ENCODE results near the gene APH1B.
"Not testable (repeated sequence)": the region's sequence is repeated elsewhere in the genome, so short reads cannot be mapped to it uniquely, and the experiment has no call there.

APH1B gene

DNA sequence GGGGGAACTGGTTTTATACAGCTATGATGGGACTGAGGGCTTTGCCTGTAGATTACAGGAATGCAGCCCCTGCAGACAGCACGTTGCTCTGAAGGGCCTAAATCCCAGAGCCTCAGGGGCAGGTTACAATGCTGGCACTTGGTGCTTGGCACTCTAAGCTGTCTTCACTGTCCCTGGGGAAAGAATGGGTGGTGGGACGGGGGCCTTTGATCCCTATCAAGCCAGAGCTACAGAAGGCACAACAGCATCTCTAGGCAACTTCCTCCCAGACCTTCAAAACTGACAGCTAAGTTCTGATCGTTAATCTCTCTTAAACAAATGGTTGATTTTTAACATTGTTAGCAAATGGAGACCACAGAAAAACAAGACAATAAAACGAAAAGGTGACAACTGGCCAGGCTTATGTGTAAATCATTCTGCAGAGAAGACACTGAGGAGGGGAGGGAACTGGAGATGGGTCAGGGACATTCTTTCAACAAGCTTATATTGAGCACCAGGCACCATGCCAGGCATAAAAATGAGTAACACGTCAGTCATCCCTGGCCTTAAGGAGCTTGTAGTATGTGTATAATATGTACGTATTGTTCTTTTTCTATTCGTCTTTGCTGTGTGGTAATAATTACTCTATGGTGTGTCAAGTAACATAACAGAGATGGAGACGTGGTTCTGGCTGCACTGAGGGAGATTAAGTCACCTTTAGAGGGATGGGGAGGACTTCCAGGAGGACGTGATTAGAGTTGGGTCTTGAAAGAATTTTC, 55.1 kb downstream of the APH1B start:
- no peak for DNase-seq

GRCh38 chr15:63334821-63335220, 57.4 kb downstream of the APH1B start:
- DNase-seq, result no peak

DNA sequence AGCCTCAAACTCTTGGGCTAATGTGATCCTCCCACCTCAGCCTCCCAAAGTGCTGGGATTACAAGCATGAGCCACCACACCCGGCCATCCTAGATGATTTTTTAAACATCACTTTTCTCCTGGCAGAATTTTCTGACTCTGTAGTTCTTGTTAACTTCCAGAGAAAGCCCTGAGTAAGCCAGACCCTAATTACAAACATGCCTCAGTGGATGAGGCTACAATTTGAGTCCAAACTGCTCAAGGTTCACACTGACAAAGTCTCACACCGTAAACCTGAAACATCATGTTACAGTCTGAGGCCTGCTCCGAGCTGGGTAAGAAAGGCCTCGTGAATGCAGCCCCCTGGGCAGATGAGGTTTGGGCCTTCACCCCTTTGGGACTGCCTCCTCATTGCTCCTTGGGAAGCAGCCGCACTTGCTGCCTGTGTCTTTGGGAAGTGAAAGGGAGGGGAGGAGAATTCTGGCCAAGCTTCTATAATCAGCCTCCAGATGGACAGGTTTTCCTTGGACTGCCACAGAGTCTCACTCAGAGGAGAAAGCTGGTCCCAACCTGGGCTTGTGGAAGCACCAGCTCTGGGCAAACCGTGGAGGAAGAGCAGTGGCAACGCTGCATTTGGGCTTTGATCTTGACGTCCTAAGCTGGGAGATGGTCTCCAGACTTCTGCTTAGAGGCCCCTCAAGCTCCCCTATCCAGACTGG, 58.3 kb downstream of the APH1B start:
- no peak for DNase-seq

DNA sequence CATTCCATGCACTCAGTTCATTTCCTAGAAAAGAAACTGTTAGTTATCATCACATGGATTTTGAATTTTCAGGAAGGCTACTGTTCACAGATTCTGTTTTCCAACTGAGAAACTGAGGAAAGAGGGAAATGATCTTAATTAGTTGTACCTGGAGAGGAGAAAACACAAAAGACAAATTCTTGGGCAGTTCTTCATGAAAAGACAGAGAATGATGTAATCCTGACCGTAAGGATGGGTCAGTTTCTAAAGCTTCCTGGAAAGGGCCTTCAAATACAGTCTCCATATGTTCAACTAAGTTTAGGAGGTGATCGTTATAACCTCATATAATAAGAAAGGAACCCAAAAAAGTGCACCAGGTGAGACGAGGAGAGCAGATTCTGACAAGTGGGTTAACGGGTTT, 59.6 kb downstream of the APH1B start:
- no peak for DNase-seq

DNA sequence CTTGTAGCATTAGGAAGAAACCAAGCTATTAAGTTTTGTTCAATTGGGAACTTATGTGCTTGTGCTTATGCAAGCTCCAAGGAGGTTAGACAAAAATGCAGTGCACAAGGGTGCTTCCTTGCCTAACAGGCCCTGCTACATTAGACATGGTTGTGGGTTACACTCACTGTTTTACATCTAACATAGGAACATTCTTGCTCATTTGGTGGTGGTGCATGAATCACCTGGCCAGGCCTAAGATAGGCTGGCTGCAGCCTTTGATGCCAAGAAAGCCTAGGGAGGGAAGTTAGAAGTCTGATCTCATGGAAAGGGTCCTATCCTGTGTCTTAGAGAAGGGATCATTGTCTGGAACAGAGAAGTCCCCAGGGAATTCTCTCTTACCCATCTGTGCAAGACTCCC, 60.8 kb downstream of the APH1B start:
- no peak for DNase-seq

DNA sequence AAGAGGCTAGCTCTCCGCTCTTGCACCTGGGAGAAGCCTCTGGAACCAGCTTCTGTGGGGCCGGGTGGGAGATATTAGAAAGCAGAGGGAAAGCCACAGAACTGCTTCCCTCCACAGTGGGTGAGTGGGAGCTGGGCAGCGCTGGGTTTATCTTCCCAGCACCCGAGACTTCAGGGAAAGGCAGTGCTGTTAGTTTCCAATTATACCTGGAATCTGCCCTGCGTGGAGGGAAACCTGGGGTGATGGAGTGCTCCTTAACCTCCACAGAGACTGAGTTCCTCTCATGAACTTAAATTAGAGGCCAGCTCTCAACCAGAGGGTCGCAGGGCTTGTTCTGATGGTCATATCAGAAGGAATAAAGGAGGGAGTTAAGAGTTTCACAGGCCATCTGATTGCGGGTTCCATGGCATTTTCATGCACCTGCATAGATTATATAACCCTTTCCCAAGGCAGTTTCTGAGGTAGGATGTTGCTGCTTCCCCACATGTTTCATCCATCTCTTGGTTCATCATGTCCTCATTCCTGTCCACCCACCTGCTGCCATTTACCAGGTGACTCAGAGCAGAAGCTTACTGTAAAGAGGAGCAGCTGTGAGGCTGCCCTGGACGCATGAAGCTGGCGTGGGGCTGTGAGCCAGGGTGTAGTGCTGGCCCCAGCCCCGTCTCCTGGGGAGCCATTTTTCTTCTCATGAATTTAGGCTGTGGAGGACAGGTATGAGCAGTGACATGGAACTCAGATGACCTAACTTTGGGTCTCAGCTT, 61.8 kb downstream of the APH1B start:
- DNase-seq, result no peak

- DNase-seq, result no peak
These were observed 62.4 kb downstream of the APH1B start for GRCh38 chr15:63339836-63340235.

GRCh38 chr15:63340353-63340752, 62.9 kb downstream of the APH1B start:
- DNase-seq, result peak; percentile 9

GRCh38 chr15:63340878-63341277, 63.5 kb downstream of the APH1B start:
- no peak for DNase-seq

- no peak for DNase-seq
These were observed 64.5 kb downstream of the APH1B start for GRCh38 chr15:63341898-63342297.

- DNase-seq, result not testable (repeated sequence)
These were observed 65.7 kb downstream of the APH1B start for GRCh38 chr15:63342996-63343562.

DNA sequence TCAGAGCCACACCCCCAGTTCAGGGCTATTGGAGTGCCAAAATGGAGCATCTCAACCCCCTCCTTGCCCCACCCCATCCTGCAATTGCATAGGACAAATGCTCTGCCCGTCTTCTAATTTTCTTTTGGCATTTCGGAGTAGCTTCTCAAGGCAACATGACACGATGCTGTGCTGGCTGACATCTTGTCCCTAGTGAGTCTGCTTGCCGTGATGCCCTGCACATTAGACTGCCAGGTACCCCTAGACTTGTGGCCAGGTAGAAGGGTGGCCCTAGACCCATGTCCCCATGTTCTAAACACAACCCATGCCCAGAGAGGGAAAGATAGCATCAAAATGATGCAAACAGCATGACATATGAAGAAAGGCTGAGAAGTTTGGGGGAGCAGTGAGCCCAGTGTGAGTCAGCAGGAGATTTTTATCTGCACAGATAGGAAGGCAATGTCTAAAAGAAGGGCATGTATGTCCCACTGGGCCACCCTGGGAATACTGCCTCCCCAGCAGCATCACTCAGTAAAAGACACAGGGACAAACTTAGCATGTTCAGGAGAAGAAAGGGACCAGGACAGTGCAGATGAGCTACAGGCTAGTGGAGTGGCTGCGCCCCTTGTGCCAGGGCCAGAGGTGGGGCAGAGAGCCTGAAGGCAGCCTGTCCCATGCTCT, 67.5 kb downstream of the APH1B start:
- DNase-seq, result no peak

DNA sequence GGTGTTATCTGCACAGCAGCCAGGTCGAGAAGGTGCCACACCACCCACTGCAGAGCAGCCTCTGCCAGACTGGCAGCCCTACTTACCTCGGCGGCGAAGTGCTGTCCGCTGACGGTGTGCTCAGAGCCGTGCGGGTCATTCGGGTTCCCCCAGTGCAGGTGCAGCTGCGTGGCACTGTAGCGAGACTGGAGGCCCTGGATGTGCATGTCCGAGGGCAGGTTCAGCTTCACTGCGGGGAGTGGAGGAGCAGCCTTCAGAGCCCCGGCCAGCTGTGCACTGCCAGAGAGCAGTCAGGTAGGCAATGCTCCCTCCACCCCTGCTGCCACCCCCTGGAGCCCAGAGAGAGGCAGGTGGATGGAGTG, 68.0 kb downstream of the APH1B start:
- DNase-seq, result no peak

GRCh38 chr15:63347074-63347857, 69.9 kb downstream of the APH1B start:
- DNase-seq, result no peak

- peak; percentile 38 for DNase-seq
These were observed 71.0 kb downstream of the APH1B start for GRCh38 chr15:63348392-63348791.

DNA sequence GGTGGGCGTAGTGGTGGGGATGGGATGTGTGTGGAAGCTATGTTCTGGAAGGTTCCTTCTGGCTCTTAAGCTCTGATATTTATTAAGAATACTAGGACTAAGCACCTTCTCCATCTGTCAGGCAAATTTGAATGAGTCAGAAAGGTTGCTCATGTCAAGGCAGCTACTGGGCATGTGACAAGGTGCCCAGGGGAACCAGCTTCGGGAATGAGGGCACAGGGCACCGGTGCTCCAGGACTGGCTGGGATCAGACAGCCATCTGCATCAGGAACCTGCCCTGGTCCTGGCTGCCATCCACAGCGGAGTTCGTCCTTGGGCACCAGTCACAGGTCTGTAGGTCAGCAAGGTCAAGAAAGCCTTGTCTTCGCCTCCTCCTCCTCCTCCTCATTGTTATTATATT, 71.8 kb downstream of the APH1B start:
- no peak for DNase-seq

- DNase-seq, result no peak
These were observed 72.2 kb downstream of the APH1B start for GRCh38 chr15:63349621-63350020.

- no peak for DNase-seq
These were observed 72.8 kb downstream of the APH1B start for GRCh38 chr15:63350178-63350621.

- DNase-seq, result no peak
These were observed 73.8 kb downstream of the APH1B start for GRCh38 chr15:63351170-63351569.

- no peak for DNase-seq
These were observed 75.4 kb downstream of the APH1B start for GRCh38 chr15:63352808-63353207.

DNA sequence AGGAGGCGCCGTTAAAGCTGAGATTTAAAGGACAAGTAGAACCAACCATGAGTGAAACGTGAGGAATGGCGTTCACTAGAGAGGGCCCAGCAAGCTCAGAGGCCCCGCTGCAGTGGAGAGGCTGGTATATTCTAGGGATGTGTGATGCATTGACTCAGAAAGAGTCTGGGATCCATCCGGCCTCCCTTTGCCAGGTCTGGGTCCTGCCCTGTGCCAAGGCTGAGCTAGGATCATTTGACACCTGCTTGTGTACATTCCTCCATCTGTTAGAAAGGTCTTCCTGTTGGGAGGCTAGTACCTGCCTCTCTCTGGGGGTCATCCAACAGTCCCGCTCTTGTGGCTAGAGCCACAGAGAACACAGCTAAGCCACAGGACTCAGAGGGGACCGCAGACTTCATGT, 75.9 kb downstream of the APH1B start:
- no peak for DNase-seq

DNA sequence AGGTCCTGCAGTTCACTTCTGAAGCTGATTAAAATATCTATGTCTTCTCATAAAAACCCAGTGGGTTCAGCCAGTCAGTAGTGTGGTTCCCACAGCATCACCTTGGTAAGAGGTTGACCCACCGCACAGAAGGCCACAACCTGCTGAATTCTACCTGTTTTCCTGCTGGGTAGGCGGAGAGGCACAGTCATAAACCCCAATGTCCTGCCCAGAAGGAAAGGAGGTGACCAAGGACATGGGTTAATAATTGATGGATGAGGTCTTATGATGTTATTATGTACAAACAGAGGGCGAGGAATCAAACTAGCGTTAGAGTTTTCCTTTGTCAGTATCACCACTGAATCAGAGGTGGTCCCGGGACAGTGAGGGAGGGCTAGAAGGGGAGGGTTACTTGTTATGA, 76.5 kb downstream of the APH1B start:
- no peak for DNase-seq

Data from NCI-H774 (cell line).